ENCODE data around the gene SPNS1. TPM values are rescaled to one million over a fixed set of nuclear protein-coding genes. Genes with fewer than 3 reads are reported as not detected.
A peak's percentile ranks its signal among the peaks of the same experiment; 100 is the strongest.

The SPNS1 gene
- total and polyA plus RNA-seq, 2 of the 8 experiments (the other 6 are each of a cell fraction or from before 2014, with no cell fraction given) = 48.8 to 66.9 TPM

DNA sequence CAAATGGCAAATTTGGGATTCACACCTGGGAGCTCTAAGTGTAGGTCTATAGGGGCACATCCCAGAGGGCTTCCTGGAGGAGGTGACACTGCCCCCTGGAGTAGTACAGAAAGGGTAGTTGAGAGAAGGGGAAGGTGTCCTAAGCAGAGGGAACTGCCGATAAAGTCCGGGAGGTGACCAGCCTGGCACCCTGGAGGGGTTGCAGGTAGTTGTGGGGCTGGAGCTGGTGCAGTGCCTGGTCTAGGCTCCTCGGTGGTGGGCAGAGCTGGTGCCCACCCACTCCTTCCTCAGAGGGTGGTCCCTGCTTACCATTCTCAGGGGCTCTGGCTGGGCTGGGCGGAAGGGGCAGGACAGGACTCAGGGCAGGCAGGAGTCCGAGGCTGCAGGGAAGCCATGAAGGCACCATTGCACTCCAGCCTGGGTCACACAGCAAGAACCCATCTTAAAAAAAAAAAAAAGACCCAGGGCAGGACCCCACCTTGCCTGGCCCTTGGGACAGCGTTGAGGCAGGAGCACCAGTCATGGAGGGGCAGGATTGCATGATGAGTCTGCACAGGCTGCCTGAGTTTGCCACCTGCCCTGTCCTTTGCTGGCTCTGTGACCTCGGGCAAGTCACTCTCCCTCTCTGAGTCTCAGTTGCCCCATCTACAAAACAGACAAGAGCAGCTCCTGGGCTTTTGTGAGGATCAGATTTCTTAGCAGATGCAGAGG is 54.0 kb downstream of the SPNS1 start:
- POLR2A ChIA-PET (ENCODE audit: partially characterized antibody) = interaction anchor here (1.2 to 2.5 kb wide), 2 partner anchors 11 to 54 kb away, joined by 3 to 6 read pairs; partner anchors contain the start of gene SPNS1
- TF ChIP-seq RBBP5 (IDR thresholded peaks at IDR 0.05; ENCODE audit: borderline replicate concordance, low read depth, low read length) (no peak), CREB1 (IDR thresholded peaks at IDR 0.05) (no peak), YY1 (IDR thresholded peaks at IDR 0.05; ENCODE audit: low read depth, low read length) (no peak), TAF7 (optimal IDR thresholded peaks at IDR 0.05; ENCODE audit: borderline replicate concordance, low read depth, low read length) (no peak), SIX5 (IDR thresholded peaks at IDR 0.05; ENCODE audit: low read depth, low read length) (no peak), BRCA1 (IDR thresholded peaks at IDR 0.05; ENCODE audit: low read depth, low read length) (no peak), CHD1 (IDR thresholded peaks at IDR 0.05; ENCODE audit: low read depth, low read length) (no peak), GABPA (IDR thresholded peaks at IDR 0.05; ENCODE audit: borderline replicate concordance, insufficient read depth, low read length) (no peak), RAD21 (IDR thresholded peaks at IDR 0.05 in 1 of 2, conservative IDR thresholded peaks at IDR 0.05 in 1 of 2; ENCODE audit: low read depth in 2 of 2, low read length in 2 of 2) (peak in 1 of 2 experiments; percentile 23; a peak in 1 of 4 replicates), HDAC6 (IDR thresholded peaks at IDR 0.05; ENCODE audit: low read depth, low read length) (no peak)

More for the DNA sequence above, 54.0 kb downstream of the SPNS1 start:
- no peaks in the 10 kb centered on the region for H3K9me3 ChIP-seq (ENCODE audit: insufficient read depth in 2 of 2, low read depth in 1 of 2, low read length in 1 of 2)
- no peak overlapping the region for H2BK15ac ChIP-seq (ENCODE audit: low read length)
- H3K27ac ChIP-seq (ENCODE audit: low read depth, low read length) = no peak overlapping the region
- no peak overlapping the region for H4K91ac ChIP-seq (replicated peaks; ENCODE audit: insufficient read length, low read length)
- H3K23me2 ChIP-seq (ENCODE audit: low read depth, low read length) = peaks cover 2% of the 10 kb centered on the region; the same call in 1 of the 2 replicates
- no peaks in the 10 kb centered on the region for H3K27me3 ChIP-seq (replicated peaks in 1 of 4; ENCODE audit: control insufficient read depth in 3 of 4, extremely low read depth in 1 of 4, insufficient read depth in 3 of 4, low read length in 3 of 4)
- no peak overlapping the region for H3K56ac ChIP-seq (replicated peaks; ENCODE audit: insufficient read length, low read depth, low read length)
- WGBS, 2 experiments (ENCODE audit: extremely low coverage in 1 of 2, insufficient coverage in 1 of 2, insufficient read length in 1 of 2, insufficient replicate concordance in 2 of 2, low coverage in 1 of 2, low lambda C conversion rate in 2 of 2, missing lambda C conversion rate in 1 of 2) = 82% methylated on average over 7 of the region's 7 CpGs; no CpG with 5 or more reads in 1 of the 2 experiments
- no peak overlapping the region for H3K4ac ChIP-seq (replicated peaks; ENCODE audit: insufficient read length, low read depth, low read length)
- H2BK120ac ChIP-seq (replicated peaks; ENCODE audit: low read depth, low read length) = no peak overlapping the region
- FAIRE-seq = no peak
- peak overlapping the region; percentile 19; the same call in 1 of the 2 replicates for H2BK20ac ChIP-seq (ENCODE audit: low read length)
- H2BK5ac ChIP-seq (ENCODE audit: low read depth, low read length) = peak overlapping the region; percentile 22; the same call in 1 of the 2 replicates
- H2BK12ac ChIP-seq (ENCODE audit: low read depth, low read length) = peak overlapping the region; percentile 55; the same call in 1 of the 2 replicates
- no peaks in the 10 kb centered on the region for H3K79me2 ChIP-seq (ENCODE audit: control insufficient read depth in 1 of 2, insufficient read depth in 2 of 2, low read length in 2 of 2)
- H3K4me2 ChIP-seq (ENCODE audit: insufficient read depth in 1 of 2, low read depth in 2 of 2, low read length in 2 of 2) = peak overlapping the region; percentile 3 to 48; a peak in 2 of 4 replicates
- no peak overlapping the region for H2AK5ac ChIP-seq (ENCODE audit: low read depth, low read length)
- no peak for DNase-seq (ENCODE audit: low read depth in 1 of 2, low spot score in 2 of 2)
- H3K23ac ChIP-seq (ENCODE audit: insufficient read length) = no peak overlapping the region
- H3K79me1 ChIP-seq (ENCODE audit: low read depth, low read length) = no peaks in the 10 kb centered on the region
- no peak overlapping the region for H2AFZ ChIP-seq (ENCODE audit: low read length)
- peaks cover 0 to 10% (median 5%) of the 10 kb centered on the region in 4 experiments; a peak in 6 of 7 replicates for H3K4me1 ChIP-seq (replicated peaks in 1 of 4; ENCODE audit: control insufficient read depth in 3 of 4, insufficient read depth in 4 of 4, low read length in 3 of 4)
- H4K8ac ChIP-seq (ENCODE audit: extremely low read depth, insufficient read depth, low read length) = no peak overlapping the region; the same call in 1 of the 2 replicates
- H3K4me3 ChIP-seq (ENCODE audit: extremely low read depth in 1 of 4, insufficient read depth in 2 of 4, low read depth in 3 of 4, low read length in 4 of 4) = no peak overlapping the region
- CTCF ChIA-PET (ENCODE audit: partially characterized antibody) = interaction anchor here (1.1 to 4.2 kb wide), 3 partner anchors 18 to 55 kb away, joined by 3 to 10 read pairs (median 3); no protein-coding TSS in a partner anchor
- no peak overlapping the region for H3K9ac ChIP-seq (replicated peaks in 1 of 4; ENCODE audit: extremely low read depth in 1 of 4, low read depth in 3 of 4, low read length in 3 of 4)
- H3K36me3 ChIP-seq (ENCODE audit: control insufficient read depth in 2 of 4, insufficient read depth in 4 of 4, low read length in 3 of 4) = no peaks in the 10 kb centered on the region
- no peak overlapping the region for H4K5ac ChIP-seq (ENCODE audit: insufficient read length, low read depth, low read length)
- H3K14ac ChIP-seq (ENCODE audit: insufficient read length) = no peak overlapping the region
- no peaks in the 10 kb centered on the region for H4K20me1 ChIP-seq (replicated peaks in 1 of 2; ENCODE audit: control insufficient read depth in 1 of 2, insufficient read depth in 2 of 2, low read length in 2 of 2)
- H3K18ac ChIP-seq (ENCODE audit: extremely low read depth, low read length) = peak overlapping the region; percentile 38; the same call in 1 of the 2 replicates

All from H1 (cell line).